ENCODE results near the gene GPN1. TPM values are rescaled to one million over a fixed set of nuclear protein-coding genes. Genes with fewer than 3 reads are reported as not detected.
A peak's percentile ranks its signal among the peaks of the same experiment; 100 is the strongest.
"Not testable (repeated sequence)": the region's sequence is repeated elsewhere in the genome, so short reads cannot be mapped to it uniquely, and the experiment has no call there.

The GPN1 gene
- 40.0 TPM for polyA plus RNA-seq (2013, experiment 1 of 2; ENCODE audit: insufficient read length)
- polyA plus RNA-seq (2013, experiment 2 of 2; ENCODE audit: insufficient read length): 36.1 TPM

- peak; percentile 92 for DNase-seq
These were observed at the start of gene GPN1, which contains the start of gene CCDC121 for GRCh38 chr2:27628767-27629709. TSS of gene GPN1 (plus strand) at chr2:27629050. CDS start at chr2:27629059, 9 bp downstream. TSS of gene CCDC121 (minus strand) at chr2:27629012. CDS start at chr2:27627799, 1,213 bp downstream.

- DNase-seq: no peak
These were observed 47.3 kb upstream of the GPN1 start for GRCh38 chr2:27581417-27582128.

GRCh38 chr2:27582129-27582694 lies 46.6 kb upstream of the GPN1 start:
- no peak for DNase-seq

GRCh38 chr2:27582695-27583389 lies 46.0 kb upstream of the GPN1 start, which contains the start of gene ZNF512:
TSS of gene ZNF512 (plus strand) at chr2:27583042. CDS start at chr2:27583113, 71 bp downstream.
- peak; percentile 95 for DNase-seq

- no peak for DNase-seq
These were observed 45.4 kb upstream of the GPN1 start for GRCh38 chr2:27583390-27583915.

GRCh38 chr2:27584597-27584996 lies 44.3 kb upstream of the GPN1 start:
- no peak for DNase-seq

GRCh38 chr2:27587025-27587424 lies 41.8 kb upstream of the GPN1 start:
- DNase-seq: no peak

- no peak for DNase-seq
These were observed 40.5 kb upstream of the GPN1 start for GRCh38 chr2:27588308-27588707.

GRCh38 chr2:27591745-27592144 lies 37.1 kb upstream of the GPN1 start:
- no peak for DNase-seq

GRCh38 chr2:27593240-27593639 lies 35.6 kb upstream of the GPN1 start:
- DNase-seq: no peak

- DNase-seq: not testable (repeated sequence)
These were observed 34.7 kb upstream of the GPN1 start for GRCh38 chr2:27594020-27594703.

GRCh38 chr2:27595412-27595811 lies 33.4 kb upstream of the GPN1 start:
- DNase-seq: not testable (repeated sequence)

GRCh38 chr2:27596627-27597026 lies 32.2 kb upstream of the GPN1 start:
- DNase-seq: no peak

- peak; percentile 10 for DNase-seq
These were observed 22.2 kb upstream of the GPN1 start for GRCh38 chr2:27606611-27607010.

GRCh38 chr2:27613985-27614384 lies 14.9 kb upstream of the GPN1 start:
- no peak for DNase-seq

GRCh38 chr2:27615316-27615715 lies 13.5 kb upstream of the GPN1 start:
- DNase-seq: no peak

GRCh38 chr2:27621524-27621923 lies 7.3 kb upstream of the GPN1 start:
- no peak for DNase-seq

- DNase-seq: peak; percentile 97
These were observed 5.9 kb upstream of the GPN1 start for GRCh38 chr2:27622921-27623384.

- DNase-seq: no peak
These were observed 3.9 kb upstream of the GPN1 start for GRCh38 chr2:27624943-27625342.

- not testable (repeated sequence) for DNase-seq
These were observed 2.5 kb upstream of the GPN1 start for GRCh38 chr2:27626323-27626722.

- not testable (repeated sequence) for DNase-seq
These were observed 1.9 kb upstream of the GPN1 start for GRCh38 chr2:27626921-27627320.
